T-cell (primary cell): ENCODE data around the gene POGZ. TPM values are rescaled to one million over a fixed set of nuclear protein-coding genes. Genes with fewer than 3 reads are reported as not detected.

ENCODE experiments used
- ATAC-seq, 4 experiments: fragments of 200-7000 bp in 3 of 4; fragments of 150-1000 bp in 1 of 4; cut with Tn5 transposase; replicated peaks in 1 of 4; 1 replicate in 3 of 4; 2 replicates in 1 of 4; pipeline ENCODE4 v1.10.0; 2021; ENCODE audit warnings: moderate library complexity in 3 of 4, mild to moderate bottlenecking in 2 of 4, moderate number of reproducible peaks in 1 of 4
- CTCF ChIA-PET, 2 donors: fragments of 300-600 bp; sonication (Branson Sonifier 250); formaldehyde crosslinking; loops; one replicate each; lab custom pipeline; 2022; ENCODE audit warnings: antibody characterized with exemption in 2 of 2; lab: Charles Lee
- POLR2A ChIA-PET, 2 donors: fragments of 300-600 bp; sonication (Branson Sonifier 250); formaldehyde crosslinking; loops; one replicate each; lab custom pipeline; 2022; ENCODE audit warnings: antibody characterized with exemption in 2 of 2; lab: Charles Lee
- DNase-seq, 35 experiments: peaks; one replicate each; pipeline versions ENCODE4 v3.0.0 to v3.0.0-alpha.2; 2013 to 2023
- H3K27ac ChIP-seq: one replicate; pipeline ENCODE4 v1.5.1; 2013; ENCODE audit warnings: low read length
- H3K27me3 ChIP-seq, 2 experiments: replicated peaks in 1 of 2; 1 replicate in 1 of 2; 2 replicates in 1 of 2; pipeline versions ENCODE4 v1.6.1 to v1.7.0; 2013; ENCODE audit warnings: low read length in 1 of 2, mixed read lengths in 1 of 2; ENCODE audit not compliant: control insufficient read depth in 2 of 2, insufficient read depth in 2 of 2; ENCODE audit errors: extremely low read depth in 1 of 2
- H3K36me3 ChIP-seq, 2 donors: 1 replicate in 1 of 2; 2 replicates in 1 of 2; pipeline versions ENCODE4 v1.6.1 to v1.7.0; 2013; ENCODE audit warnings: low read length in 1 of 2; ENCODE audit not compliant: control insufficient read depth in 2 of 2, insufficient read depth in 1 of 2; ENCODE audit errors: extremely low read depth in 1 of 2
- H3K4me1 ChIP-seq, 2 experiments: 1 replicate in 1 of 2; 2 replicates in 1 of 2; pipeline versions ENCODE4 v1.6.1 to v1.7.0; 2013; ENCODE audit warnings: low read length in 2 of 2, mixed read lengths in 1 of 2; ENCODE audit not compliant: insufficient read depth in 2 of 2, control insufficient read depth in 1 of 2; ENCODE audit errors: extremely low read depth in 1 of 2
- H3K4me3 ChIP-seq, 2 donors: 1 replicate in 1 of 2; 2 replicates in 1 of 2; pipeline versions ENCODE4 v1.5.1 to v1.7.0; 2013; ENCODE audit warnings: mild to moderate bottlenecking in 2 of 2, low read length in 1 of 2, moderate library complexity in 1 of 2; ENCODE audit not compliant: control insufficient read depth in 1 of 2; ENCODE audit errors: extremely low read depth in 1 of 2
- H3K9me3 ChIP-seq: 2 replicates; pipeline ENCODE4 v1.7.0; 2013
- H3K27ac Mint-ChIP-seq, 2 donors: one replicate each; pipeline ENCODE4 v1.8.0; 2020 to 2021; ENCODE audit warnings: mild to moderate bottlenecking in 2 of 2, mixed read lengths in 2 of 2
- H3K27me3 Mint-ChIP-seq, 2 donors: one replicate each; pipeline ENCODE4 v1.8.0; 2021 to 2022; ENCODE audit warnings: mixed read lengths in 2 of 2
- H3K36me3 Mint-ChIP-seq: one replicate; pipeline ENCODE4 v1.8.0; 2021; ENCODE audit warnings: mixed read lengths
- H3K4me1 Mint-ChIP-seq, 3 donors: one replicate each; pipeline ENCODE4 v1.8.0; 2020 to 2022; ENCODE audit warnings: mixed read lengths in 3 of 3, mild to moderate bottlenecking in 1 of 3
- H3K4me3 Mint-ChIP-seq, 3 donors: one replicate each; pipeline ENCODE4 v1.8.0; 2020 to 2022; ENCODE audit warnings: mild to moderate bottlenecking in 3 of 3, mixed read lengths in 3 of 3, moderate library complexity in 3 of 3
- H3K9me3 Mint-ChIP-seq, 3 donors: one replicate each; pipeline ENCODE4 v1.8.0; 2020 to 2022; ENCODE audit warnings: mixed read lengths in 3 of 3
- WGBS: methylation state at CpG from one replicate; pipeline ENCODE4 v1.1.5; 2013; ENCODE audit warnings: missing lambda C conversion rate; ENCODE audit not compliant: insufficient coverage; 5-methylcytosine and 5-hydroxymethylcytosine counted together
- total RNA-seq, 35 experiments: library from RNA in 6 of 35; stranded (reverse) in 6 of 35; fragments of 120-200 nt in 1 of 35; gene quantifications; one replicate each; pipeline versions ENCODE4 v1.2.1 to v1.2.4 and lab custom pipeline; 2013 to 2026

Gene POGZ
- total RNA-seq, 5 donors from 2014 or later (not counting 1 experiment from before 2014, with no cell fraction given) = 93.8 to 133 (median 96.7) TPM

DNA sequence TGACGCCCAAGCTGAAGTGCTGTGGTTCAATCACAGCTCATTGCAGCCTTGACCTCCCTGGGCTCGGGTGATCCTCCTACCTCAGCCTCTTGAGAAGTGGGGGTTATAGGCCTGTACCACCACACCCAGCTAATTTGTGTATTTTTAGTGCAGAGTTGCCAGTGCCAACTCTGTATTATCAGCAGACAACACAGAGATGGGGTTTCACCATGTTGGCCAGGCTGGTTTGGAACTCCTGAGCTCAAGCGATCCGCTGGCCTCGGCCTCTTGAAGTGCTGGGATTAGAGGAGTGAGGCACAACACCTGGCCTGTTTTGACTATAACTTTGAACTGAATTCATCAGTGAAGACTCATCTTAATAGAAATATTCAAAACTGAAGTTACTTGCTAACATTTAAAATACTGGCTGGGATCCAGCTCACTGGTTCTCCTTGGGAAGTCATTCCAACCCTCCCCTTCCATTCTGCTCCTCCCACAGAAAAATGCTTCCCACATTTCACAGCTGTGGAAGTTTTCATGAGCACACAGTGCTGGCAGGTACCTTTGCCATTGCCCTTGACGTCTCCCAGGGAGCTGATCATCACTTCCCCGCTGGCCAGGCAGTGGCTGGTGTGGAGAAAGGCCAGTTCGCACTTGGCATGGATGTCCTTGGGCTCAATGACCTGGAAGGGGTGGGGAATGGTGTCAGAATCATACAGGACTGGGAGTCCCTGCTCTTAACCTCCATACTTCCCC, 91.5 kb downstream of the POGZ start:
- no peak overlapping the region for H3K4me3 ChIP-seq
- peaks cover 0 to 18% of the 10 kb centered on the region in 2 experiments for H3K27me3 ChIP-seq
- no peaks in the 10 kb centered on the region for H3K4me1 ChIP-seq
- H3K36me3 Mint-ChIP-seq = peaks cover 3% of the 10 kb centered on the region
- no peaks in the 10 kb centered on the region for H3K27me3 Mint-ChIP-seq
- no peak overlapping the region for H3K27ac Mint-ChIP-seq
- ATAC-seq (no peak), DNase-seq (no peak)
- no peak overlapping the region for H3K27ac ChIP-seq
- no peaks in the 10 kb centered on the region for H3K9me3 ChIP-seq
- H3K9me3 Mint-ChIP-seq = peaks cover 0 to 9% (median 0%) of the 10 kb centered on the region in 3 donors
- ChIA-PET POLR2A (interaction anchor here in 1 of 2 donors (0.7 kb wide), 1 partner anchor 17 kb away, joined by 3 read pairs; no protein-coding TSS in a partner anchor), CTCF (no interaction called here)
- no peaks in the 10 kb centered on the region for H3K36me3 ChIP-seq
- no peaks in the 10 kb centered on the region for H3K4me1 Mint-ChIP-seq
- WGBS = no CpG with 5 or more reads among the region's 8 CpGs
- H3K4me3 Mint-ChIP-seq = no peak overlapping the region

DNA sequence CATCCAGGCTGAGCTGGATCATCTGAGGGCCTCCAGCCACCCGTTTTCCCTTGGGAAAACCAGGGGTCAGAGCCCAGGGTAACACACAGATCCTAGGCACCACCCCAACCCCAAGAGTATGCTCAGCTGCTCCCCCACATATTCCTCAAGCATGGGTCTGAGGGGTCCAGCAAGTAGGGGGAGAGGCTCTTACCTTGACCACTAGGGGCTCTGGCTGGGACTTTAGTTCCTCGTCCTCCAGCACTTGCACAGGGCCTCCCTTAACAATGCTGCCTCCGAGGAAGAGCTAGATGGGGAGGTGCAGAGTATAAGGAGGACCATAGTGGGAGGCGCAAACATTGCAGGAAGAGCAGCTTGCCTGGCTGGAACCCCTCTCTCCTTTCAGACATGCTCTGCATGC, 94.3 kb downstream of the POGZ start:
- CTCF ChIA-PET = no interaction called here
- peaks cover 0 to 17% of the 10 kb centered on the region in 2 experiments for H3K27me3 ChIP-seq
- no peak overlapping the region for H3K4me3 ChIP-seq
- no peak overlapping the region for H3K27ac ChIP-seq
- Mint-ChIP-seq H3K4me1 (no peaks in the 10 kb centered on the region), H3K9me3 (peaks cover 0 to 19% (median 0%) of the 10 kb centered on the region in 3 donors), H3K27me3 (no peaks in the 10 kb centered on the region), H3K36me3 (peaks cover 3% of the 10 kb centered on the region), H3K4me3 (no peak overlapping the region), H3K27ac (no peak overlapping the region)
- DNase-seq = no peak
- ATAC-seq = no peak
- H3K4me1 ChIP-seq = no peaks in the 10 kb centered on the region
- POLR2A ChIA-PET = no interaction called here
- no peaks in the 10 kb centered on the region for H3K9me3 ChIP-seq
- WGBS = 100% methylated on average over 1 of the region's 4 CpGs
- H3K36me3 ChIP-seq = no peaks in the 10 kb centered on the region

DNA sequence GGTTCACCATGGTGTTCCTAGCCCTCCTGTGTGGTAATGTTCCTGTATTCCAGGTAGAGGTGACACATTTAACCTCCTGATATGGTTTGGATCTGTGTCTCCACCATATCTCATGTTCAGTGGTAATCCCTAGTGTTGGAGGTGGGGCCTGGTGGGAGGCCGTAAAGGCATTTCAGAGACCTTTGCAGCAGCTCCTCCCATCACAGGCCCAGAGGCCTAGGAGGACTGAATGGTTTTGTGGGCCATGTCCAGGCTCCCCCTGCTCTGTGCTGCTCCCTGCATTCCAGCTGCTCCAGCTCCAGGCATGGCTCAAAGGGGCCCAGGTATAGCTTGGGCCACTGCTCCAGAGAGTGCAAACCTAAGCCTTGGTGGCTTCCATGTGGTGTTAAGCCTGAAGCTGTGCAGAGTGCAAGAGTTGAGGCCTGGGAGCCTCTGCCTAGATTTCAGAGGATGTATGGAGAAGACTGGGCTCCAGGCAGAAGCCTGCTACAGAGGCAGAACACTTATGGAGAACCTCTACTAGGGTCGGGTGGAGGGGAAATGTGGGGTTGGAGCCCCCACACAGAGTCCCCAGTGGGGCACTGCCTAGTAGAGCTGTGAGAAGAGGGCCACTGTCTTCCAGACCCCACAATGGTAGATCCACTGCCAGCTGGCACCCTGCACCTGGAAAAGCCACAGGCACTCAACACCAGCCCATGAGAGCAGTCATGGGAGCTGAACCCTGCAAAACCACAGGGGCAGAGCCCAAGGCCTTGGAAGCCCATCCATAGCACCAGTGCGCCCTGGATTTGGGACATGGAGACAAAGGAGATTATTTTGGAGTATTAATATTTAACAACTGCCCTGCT, 96.8 kb downstream of the POGZ start:
- H3K9me3 Mint-ChIP-seq = peaks cover 0 to 19% (median 0%) of the 10 kb centered on the region in 3 donors
- H3K27ac Mint-ChIP-seq = no peak overlapping the region
- no peak for ATAC-seq
- Histone ChIP-seq H3K9me3 (no peaks in the 10 kb centered on the region), H3K4me1 (no peaks in the 10 kb centered on the region), H3K36me3 (no peaks in the 10 kb centered on the region), H3K4me3 (no peak overlapping the region), H3K27me3 (peaks cover 0 to 14% of the 10 kb centered on the region in 2 experiments), H3K27ac (no peak overlapping the region)
- no CpG with 5 or more reads among the region's 3 CpGs for WGBS
- no peaks in the 10 kb centered on the region for H3K27me3 Mint-ChIP-seq
- H3K36me3 Mint-ChIP-seq = peaks cover 3% of the 10 kb centered on the region
- H3K4me3 Mint-ChIP-seq = no peak overlapping the region
- CTCF ChIA-PET = no interaction called here
- H3K4me1 Mint-ChIP-seq = no peaks in the 10 kb centered on the region
- DNase-seq = no peak
- POLR2A ChIA-PET = no interaction called here

DNA sequence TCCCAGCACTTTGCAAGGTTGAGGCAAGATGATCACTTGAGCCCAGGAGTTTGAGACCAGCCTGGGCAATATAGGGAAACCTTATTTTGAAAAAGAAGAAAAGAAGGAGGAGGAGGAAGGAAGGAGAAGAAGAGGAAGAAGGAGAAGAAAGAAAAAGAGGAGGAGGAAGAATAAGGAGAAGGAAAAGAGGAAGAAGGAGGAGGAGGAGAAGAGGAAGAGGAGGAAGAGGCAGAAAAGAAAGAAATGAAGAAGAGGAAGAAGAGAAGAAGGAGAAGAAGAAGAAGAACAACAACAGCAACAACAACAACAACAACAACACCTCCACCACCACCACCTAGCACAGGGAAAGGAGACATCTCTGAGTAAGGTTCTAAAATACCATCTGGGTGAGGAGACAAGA, 97.4 kb downstream of the POGZ start:
- H3K4me3 Mint-ChIP-seq = no peak overlapping the region
- no peak for DNase-seq

DNA sequence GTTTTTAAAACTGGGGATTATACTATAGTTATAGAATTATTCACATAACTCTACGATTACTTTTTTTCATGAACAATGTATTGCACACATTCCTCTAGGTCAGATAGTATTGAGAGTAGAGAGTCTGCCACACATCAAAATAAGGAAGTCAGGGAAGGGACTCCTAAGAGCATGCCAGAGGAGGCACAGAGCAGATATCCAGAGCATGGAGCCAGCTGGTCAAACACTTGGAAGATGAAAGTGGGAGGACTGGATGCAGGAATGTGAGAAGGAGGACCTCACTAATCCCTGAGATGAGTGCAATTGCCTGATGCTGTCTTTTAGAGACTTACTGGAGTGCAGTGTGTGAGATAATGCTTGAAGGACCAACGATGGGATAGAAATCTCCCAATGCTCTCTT, 102.6 kb downstream of the POGZ start:
- CTCF ChIA-PET = interaction anchor here in 1 of 2 donors (0.8 kb wide), 1 partner anchor 28 kb away, joined by 3 read pairs; no protein-coding TSS in a partner anchor
- no peak overlapping the region for H3K27ac Mint-ChIP-seq
- POLR2A ChIA-PET = interaction anchor here in 1 of 2 donors (0.6 kb wide), 1 partner anchor 270 kb away, joined by 3 read pairs; no protein-coding TSS in a partner anchor
- Histone ChIP-seq H3K27ac (no peak overlapping the region), H3K4me1 (no peaks in the 10 kb centered on the region), H3K9me3 (no peaks in the 10 kb centered on the region), H3K4me3 (no peak overlapping the region), H3K27me3 (no peaks in the 10 kb centered on the region), H3K36me3 (no peaks in the 10 kb centered on the region)
- H3K4me1 Mint-ChIP-seq = no peaks in the 10 kb centered on the region
- ATAC-seq = no peak
- H3K4me3 Mint-ChIP-seq = no peak overlapping the region
- H3K27me3 Mint-ChIP-seq = no peaks in the 10 kb centered on the region
- WGBS = 80% methylated on average over 1 of the region's 2 CpGs
- DNase-seq = no peak
- no peaks in the 10 kb centered on the region for H3K36me3 Mint-ChIP-seq
- H3K9me3 Mint-ChIP-seq = peaks cover 0 to 1% (median 0%) of the 10 kb centered on the region in 3 donors

More for the DNA sequence above, 97.4 kb downstream of the POGZ start:
- Mint-ChIP-seq H3K27me3 (no peaks in the 10 kb centered on the region), H3K27ac (no peak overlapping the region), H3K36me3 (peaks cover 3% of the 10 kb centered on the region), H3K9me3 (peaks cover 0 to 19% (median 0%) of the 10 kb centered on the region in 3 donors), H3K4me1 (no peaks in the 10 kb centered on the region)
- ChIA-PET POLR2A (no interaction called here), CTCF (no interaction called here)
- no peak for ATAC-seq
- H3K36me3 ChIP-seq = no peaks in the 10 kb centered on the region
- H3K4me1 ChIP-seq = no peaks in the 10 kb centered on the region
- H3K27me3 ChIP-seq = peaks cover 0 to 14% of the 10 kb centered on the region in 2 experiments
- H3K9me3 ChIP-seq = no peaks in the 10 kb centered on the region
- H3K27ac ChIP-seq = no peak overlapping the region
- H3K4me3 ChIP-seq = no peak overlapping the region
